ENCODE data around the gene ARID1A.

DNA sequence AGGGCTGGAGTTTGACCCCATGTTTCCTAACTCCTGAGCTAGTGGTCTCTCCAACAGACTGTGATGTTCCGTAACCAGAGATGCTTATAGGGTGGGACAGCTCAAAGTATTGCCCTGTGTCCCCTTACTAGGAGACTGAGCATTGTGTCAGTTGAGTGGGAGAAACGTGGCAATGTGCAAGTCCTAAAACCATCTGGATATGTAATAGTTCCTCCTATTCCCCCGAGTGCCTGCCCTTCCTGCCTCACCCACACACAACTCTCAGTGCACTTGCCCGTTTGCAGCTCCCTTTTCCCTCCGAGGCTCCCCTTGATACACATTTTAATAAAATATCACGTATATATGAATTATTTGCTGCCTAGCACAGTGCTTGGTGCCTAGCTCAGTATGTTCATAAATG lies 95.3 kb downstream of the ARID1A start:
- TF ChIP-seq CTCF (IDR thresholded peaks at IDR 0.05) (no peak), POLR2A (IDR thresholded peaks at IDR 0.05) (no peak), EP300 (IDR thresholded peaks at IDR 0.05) (no peak)

Measured in ovary (tissue), 3 donors.